HG03442 (cell line): ENCODE results near the gene ZNF408.

ENCODE experiments used
- ATAC-seq: cut with Tn5 transposase; IDR thresholded peaks from one replicate; pipeline ENCODE4 v1.9.1; 2021; ENCODE audit warnings: mild to moderate bottlenecking, moderate library complexity; ENCODE audit not compliant: unreplicated experiment

Gene ZNF408

DNA sequence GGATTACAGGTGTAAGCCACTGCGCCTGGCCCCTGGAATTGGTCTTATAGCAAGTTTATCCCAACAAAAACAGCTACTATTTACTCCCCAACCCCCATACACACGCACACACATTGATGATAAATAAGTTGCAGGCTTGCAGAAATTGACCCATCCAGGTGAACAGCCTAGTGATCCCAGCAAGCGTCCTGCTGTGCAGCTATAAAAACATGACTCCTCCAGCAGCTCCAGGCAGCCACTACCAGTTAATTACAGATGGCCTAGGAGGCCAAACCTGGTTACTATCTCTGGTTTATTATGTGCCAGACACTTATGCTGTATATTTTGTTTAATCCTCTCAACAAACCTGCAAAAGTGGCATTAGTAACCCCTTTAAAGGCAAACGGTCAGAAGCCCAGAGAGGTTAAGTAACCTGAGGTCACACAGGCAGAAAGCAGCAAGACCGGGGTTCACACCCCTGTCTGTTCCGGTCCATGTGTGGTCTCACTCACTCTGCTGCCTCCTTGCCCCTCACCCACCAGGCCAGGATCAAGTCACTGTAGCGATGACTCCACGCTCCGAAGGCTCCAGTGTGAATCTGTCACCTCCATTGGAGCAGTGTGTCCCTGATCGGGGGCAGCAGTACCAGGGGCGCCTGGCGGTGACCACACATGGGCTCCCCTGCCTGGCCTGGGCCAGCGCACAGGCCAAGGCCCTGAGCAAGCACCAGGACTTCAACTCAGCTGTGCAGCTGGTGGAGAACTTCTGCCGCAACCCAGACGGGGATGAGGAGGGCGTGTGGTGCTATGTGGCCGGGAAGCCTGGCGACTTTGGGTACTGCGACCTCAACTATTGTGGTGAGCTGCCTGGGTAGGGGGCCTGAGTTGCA, 24.7 kb downstream of the ZNF408 start:
- no peak for ATAC-seq

DNA sequence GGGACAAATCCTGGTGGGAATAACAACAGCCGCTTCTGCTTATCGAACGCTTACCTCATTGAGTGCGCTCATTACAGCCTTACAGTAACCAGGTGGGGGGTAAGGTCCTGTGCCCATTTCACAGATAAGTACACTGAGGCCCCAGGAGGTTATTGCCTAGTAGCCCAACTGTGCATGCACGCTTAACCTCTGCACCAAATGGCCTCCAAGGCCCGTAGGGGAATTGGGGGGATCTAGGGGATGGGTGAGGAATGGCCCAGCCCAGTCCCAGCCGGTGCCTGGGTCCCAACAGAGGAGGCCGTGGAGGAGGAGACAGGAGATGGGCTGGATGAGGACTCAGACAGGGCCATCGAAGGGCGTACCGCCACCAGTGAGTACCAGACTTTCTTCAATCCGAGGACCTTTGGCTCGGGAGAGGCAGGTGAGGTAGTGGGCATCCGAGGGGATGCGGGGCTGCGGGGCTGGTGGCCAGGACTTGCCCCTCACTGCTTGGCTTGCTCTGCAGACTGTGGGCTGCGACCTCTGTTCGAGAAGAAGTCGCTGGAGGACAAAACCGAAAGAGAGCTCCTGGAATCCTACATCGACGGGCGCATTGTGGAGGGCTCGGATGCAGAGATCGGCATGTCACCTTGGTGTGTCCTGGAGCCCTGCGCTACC, 25.5 kb downstream of the ZNF408 start:
- no peak for ATAC-seq

- no peak for ATAC-seq
Measured at GRCh38 chr11:46727952-46728658, 27.3 kb downstream of the ZNF408 start.

DNA sequence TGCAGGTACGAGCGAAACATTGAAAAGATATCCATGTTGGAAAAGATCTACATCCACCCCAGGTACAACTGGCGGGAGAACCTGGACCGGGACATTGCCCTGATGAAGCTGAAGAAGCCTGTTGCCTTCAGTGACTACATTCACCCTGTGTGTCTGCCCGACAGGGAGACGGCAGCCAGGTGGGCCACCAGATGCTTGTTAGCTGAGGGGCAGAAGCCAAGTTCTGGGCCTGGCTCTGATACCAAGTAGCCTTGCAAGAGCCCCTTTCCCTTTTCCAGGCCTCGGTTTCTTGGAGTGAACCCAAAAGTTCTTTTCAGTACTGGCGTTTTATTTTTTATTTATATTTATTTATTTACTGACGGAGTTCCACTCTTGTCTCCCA, 27.8 kb downstream of the ZNF408 start:
- no peak for ATAC-seq

- ATAC-seq: no peak
Measured at GRCh38 chr11:46729110-46730027, 28.5 kb downstream of the ZNF408 start.

DNA sequence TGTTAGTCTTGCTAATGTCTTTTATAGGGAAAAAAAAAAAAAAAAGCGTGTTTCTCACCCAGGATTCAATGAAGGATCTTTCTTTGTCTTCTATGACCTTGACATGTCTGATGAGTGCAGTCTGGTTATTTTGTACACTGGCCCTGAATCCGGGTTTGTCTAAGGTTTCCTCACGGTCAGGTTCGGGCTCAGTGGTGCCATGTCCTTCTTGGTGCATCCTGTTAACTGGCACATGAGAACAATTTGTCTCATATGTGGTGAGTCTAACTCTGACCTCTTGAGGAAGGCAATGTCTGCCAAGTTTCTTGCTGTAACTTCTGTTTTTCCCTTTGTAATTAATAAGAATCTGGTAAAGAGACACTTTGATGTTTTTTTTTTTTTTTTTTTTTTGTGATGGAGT, 30.7 kb downstream of the ZNF408 start:
- ATAC-seq: no peak

DNA sequence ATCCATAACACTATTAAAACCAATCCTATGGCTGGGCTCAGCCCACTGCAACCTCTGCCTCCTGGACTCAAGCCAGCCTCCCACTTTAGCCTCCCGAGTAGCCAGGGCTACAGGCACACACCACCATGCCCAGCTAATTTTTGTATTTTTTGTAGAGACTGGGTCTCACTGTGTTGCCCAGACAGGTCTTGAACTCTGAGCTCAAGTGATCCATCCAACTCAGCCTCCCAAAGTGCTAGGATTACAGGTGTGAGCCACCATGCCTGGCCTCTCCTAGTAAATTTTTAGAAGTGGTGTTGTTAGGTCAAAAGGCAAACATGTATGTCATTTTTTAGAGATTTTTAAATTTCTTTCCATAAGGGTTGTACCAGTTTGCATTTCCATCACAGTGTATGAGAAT, 32.4 kb downstream of the ZNF408 start:
- no peak for ATAC-seq

DNA sequence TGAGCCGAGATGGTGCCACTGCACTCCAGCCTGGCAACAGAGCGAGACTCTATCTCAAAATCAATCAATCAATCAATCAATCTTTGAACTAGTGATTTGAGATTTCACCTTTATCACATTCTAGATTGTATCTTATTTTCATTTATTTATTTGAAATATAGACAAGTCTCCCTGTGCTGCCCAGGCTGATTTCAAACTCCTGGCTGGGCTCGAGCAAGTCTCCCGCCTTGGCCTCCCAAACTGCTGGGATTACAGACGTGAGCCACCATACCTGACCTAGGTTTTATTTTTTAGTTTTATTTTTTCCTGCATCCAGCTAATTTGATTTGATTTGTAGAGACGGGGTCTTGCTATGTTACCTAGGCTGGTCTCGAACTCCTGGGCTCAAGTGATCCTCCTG, 35.3 kb downstream of the ZNF408 start:
- ATAC-seq: no peak

- ATAC-seq: no peak
Measured at GRCh38 chr11:46736615-46737014, 35.8 kb downstream of the ZNF408 start.

- no peak for ATAC-seq
Measured at GRCh38 chr11:46737699-46738098, 36.9 kb downstream of the ZNF408 start.

GRCh38 chr11:46738887-46739286, 38.1 kb downstream of the ZNF408 start:
- no peak for ATAC-seq

DNA sequence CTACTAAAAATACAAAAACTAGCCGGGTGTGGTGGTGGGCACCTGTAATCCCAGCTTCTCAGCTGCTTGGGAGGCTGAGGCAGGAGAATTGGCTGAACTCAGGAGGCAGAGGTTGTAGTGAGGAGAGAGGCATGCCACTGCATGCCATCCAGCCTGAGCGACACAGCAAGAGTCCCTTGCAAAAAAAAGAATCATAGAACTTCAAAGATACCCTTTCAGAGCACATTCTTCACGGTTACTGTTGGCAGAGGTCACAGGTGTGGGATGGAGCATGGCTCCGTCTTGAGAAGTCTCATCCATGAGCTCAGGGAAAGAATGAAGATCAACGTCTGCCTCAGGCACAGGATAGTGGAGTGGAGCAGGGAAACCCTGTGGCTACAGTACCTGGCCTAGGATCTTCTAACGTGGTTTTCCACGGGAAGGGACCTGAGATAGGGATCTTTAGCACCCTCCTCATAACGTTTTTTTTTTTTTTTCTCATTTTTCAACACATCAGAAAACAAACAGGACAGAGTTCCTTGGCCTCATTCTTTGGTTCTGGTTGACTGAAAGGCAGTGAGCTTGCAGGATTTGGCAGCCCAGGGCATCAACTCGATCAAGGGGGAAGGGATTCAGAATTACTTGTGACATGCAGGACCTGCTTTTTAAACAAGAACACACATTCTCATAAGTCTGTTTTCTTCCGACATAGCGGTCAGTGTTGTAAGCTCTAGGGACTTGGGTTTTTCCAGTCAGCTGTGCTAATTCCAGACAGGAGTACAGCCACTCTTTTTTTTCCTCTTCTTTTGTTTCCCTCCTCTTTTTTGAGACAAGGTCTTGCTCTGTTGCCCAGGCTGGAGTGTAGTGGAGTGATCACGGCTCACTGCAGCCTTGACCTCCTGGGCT, 41.0 kb downstream of the ZNF408 start:
- no peak for ATAC-seq

- ATAC-seq: no peak
Measured at GRCh38 chr11:46743043-46743442, 42.2 kb downstream of the ZNF408 start.

- ATAC-seq: no peak
Measured at GRCh38 chr11:46743693-46744339, 43.0 kb downstream of the ZNF408 start.

GRCh38 chr11:46745328-46745727, 44.5 kb downstream of the ZNF408 start:
- no peak for ATAC-seq

- no peak for ATAC-seq
Measured at GRCh38 chr11:46745995-46746394, 45.2 kb downstream of the ZNF408 start.

DNA sequence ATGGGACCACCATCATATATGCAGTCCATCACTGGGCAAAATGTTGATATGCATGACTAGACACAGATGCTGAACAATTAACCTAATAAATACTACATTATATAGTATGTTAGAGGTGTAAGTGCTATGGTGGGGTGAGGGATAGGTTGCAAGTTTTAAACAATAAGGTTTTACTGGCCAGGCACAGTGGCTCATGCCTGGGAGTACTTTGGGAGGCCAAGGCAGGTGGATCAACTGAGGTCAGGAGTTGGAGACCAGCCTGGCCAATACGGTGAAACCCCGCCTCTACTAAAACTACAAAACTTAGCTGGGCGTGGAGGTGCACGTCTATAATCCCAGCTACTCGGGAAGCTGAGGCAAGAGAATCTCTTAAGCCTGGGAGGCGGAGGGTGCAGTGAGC, 46.3 kb downstream of the ZNF408 start:
- ATAC-seq: no peak
